Kidney (tissue), 22 donors: ENCODE results near the gene ZNF630. TPM values are rescaled to one million over a fixed set of nuclear protein-coding genes. Genes with fewer than 3 reads are reported as not detected.

Source experiments
- DNase-seq, 5 donors: peaks; one replicate each; pipeline ENCODE4 v3.0.0-alpha.2; 2013 to 2020
- FAIRE-seq: peaks from 2 replicates; lab custom pipeline; 2012; peaks lifted over from hg19 to GRCh38; lab: Jason Lieb, UNC
- H3K27ac ChIP-seq, 2 donors: one replicate each; pipeline ENCODE4 v1.7.0; 2013; ENCODE audit warnings: low read depth in 2 of 2, low read length in 2 of 2, inconsistent platforms in 1 of 2
- H3K27me3 ChIP-seq: one replicate; pipeline ENCODE4 v1.7.1; 2013; ENCODE audit warnings: low read length, inconsistent platforms; ENCODE audit not compliant: control insufficient read depth, insufficient read depth
- H3K36me3 ChIP-seq, 3 donors: one replicate each; pipeline versions ENCODE4 v1.7.0 to v1.7.1; 2013; ENCODE audit warnings: low read length in 3 of 3, control low read depth in 1 of 3, inconsistent platforms in 1 of 3; ENCODE audit not compliant: insufficient read depth in 3 of 3, control insufficient read depth in 2 of 3
- H3K4me1 ChIP-seq, 3 donors: one replicate each; pipeline versions ENCODE4 v1.7.0 to v1.7.1; 2013; ENCODE audit warnings: low read length in 3 of 3, inconsistent platforms in 1 of 3, low read depth in 1 of 3; ENCODE audit not compliant: control insufficient read depth in 2 of 3, insufficient read depth in 2 of 3
- H3K4me3 ChIP-seq, 3 donors: one replicate each; pipeline versions ENCODE4 v1.7.0 to v1.8.1; 2013; ENCODE audit warnings: low read length in 3 of 3, control low read depth in 1 of 3, inconsistent platforms in 1 of 3
- H3K9ac ChIP-seq, 3 donors: one replicate each; pipeline versions ENCODE4 v1.7.0 to v1.7.1; 2013; ENCODE audit warnings: low read length in 3 of 3, control low read depth in 1 of 3, inconsistent platforms in 1 of 3
- H3K9me3 ChIP-seq, 3 donors: one replicate each; pipeline versions ENCODE4 v1.7.0 to v1.7.1; 2013; ENCODE audit warnings: low read length in 3 of 3, control low read depth in 1 of 3, inconsistent platforms in 1 of 3; ENCODE audit not compliant: control insufficient read depth in 2 of 3, insufficient read depth in 1 of 3
- intact Hi-C: fragments of 100-400 bp; cut with DNase I; formaldehyde crosslinking; loops from one replicate; pipeline ENCODE4 v1.11.1; 2022
- long read RNA-seq, 10 donors: library from polyadenylated mRNA in 1 of 10; unstranded in 1 of 10; transcript quantifications; one replicate each; pipeline ENCODE4 v2.0.0 and lab custom pipeline, GENCODE V29; 2021 to 2026
- polyA plus RNA-seq: library from polyadenylated mRNA; stranded (reverse); fragments of 350-450 nt; fragmentation: Illumina TruSeq; extraction: RNeasy Lipid Tissue Mini Kit (QIAGEN cat#74804); gene quantifications from one replicate; pipeline ENCODE4 v1.2.3, GENCODE V29; 2014; ENCODE audit warnings: low read depth, low replicate concordance; ENCODE audit not compliant: insufficient read depth
- total RNA-seq: library from RNA; stranded (reverse); fragmentation: NEBNext Ultra II Directional; extraction: Animal tissue kit (Norgen Biotek cat#: 25700); gene quantifications from one replicate; pipeline ENCODE4 v1.2.1, GENCODE V29; 2021
- TF ChIP-seq, protein P1 (sequence below): IDR thresholded peaks from 3 replicates; pipeline ENCODE4 v1.5.1; 2012; ENCODE audit warnings: mild to moderate bottlenecking, moderate library complexity, borderline replicate concordance; ENCODE audit not compliant: insufficient read depth; ENCODE audit errors: extremely low read depth
- donor health status: control.
- donor health status: control.
- donor health status: control.
- donor health status: control.
- donor health status: control.
- donor health status: DM: yes; HTN: yes; CAD: no.
- donor health status: Normal renal cell carcinoma (clear cell type).

ZNF630 gene
- total RNA-seq, result 3.3 TPM
- 3.2 TPM for polyA plus RNA-seq
- long read RNA-seq, donor 1, result 0 reads
- long read RNA-seq, donor 2, result 0 reads
- long read RNA-seq, donor 3, result 0 reads
- long read RNA-seq, donor 4, result 0 reads
- long read RNA-seq, donor 5, result 0 reads
- long read RNA-seq, donor 6, result 0 reads
- long read RNA-seq, donor 7, result 0 reads
- long read RNA-seq, donor 8, partial matches to known transcripts, result 0 of 1 reads
- long read RNA-seq, donor 8, other reads (novel, unspliced or antisense), result 0 of 1 reads
- long read RNA-seq, donor 9, result 0 reads
- long read RNA-seq, donor 10, result 0 reads

DNA sequence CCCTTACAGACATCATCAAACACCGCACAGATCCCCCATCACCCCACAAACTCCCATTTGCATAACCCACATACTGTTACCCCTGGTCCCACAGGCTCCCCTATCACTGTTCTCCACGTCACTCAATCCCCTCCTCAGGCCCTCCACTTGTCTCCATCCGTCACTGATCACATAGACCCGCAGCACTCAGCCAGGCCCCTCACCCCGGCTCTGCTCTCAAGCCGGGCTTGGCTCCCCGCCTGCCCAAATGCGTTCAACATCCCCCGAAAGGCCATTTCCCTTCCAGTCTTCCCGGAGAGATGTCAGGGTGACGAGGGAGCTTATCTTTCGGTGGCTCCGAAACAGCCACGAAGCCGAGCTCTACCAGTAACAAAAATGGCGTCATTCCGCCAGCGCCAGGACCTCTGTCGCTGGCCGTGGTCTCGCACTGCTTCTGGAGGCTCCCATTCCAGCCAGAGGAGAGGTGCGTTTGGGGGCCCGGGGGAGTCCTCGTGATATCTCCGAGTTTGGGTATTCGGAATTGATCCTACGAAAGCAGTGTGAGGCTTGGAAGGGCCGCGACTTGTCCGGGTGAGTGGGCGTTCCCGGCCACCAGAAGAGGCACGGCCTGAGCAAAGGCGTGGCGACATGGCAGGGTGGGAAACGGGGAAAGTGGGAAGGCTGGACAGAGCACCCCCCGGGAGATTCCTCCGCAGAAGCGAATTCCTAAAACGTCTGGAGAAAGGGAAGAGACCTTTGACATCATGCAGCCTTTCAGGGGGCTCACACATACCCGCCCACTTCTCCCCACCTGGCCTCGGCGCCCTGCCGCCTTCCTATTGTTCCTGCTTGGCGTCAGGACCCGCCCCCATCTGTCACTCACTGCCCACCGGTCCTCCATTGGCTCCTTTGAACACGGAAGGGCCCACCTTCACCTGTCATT, at the start of gene ZNF630:
ZNF630 (minus strand) TSS at position 577 of the 922 bp plus-strand sequence. CDS start 4,754 bp downstream, outside the sequence.
- H3K4me3 ChIP-seq, result peak within 1 kb of the TSS; percentile 71 to 85 (median 81)
- FAIRE-seq (no peak), DNase-seq (peak; percentile 86 to 91 (median 87))
- peak within 1 kb of the TSS; percentile 81 to 83 for H3K27ac ChIP-seq
- intact Hi-C loops, result no loop called here
- peak within 1 kb of the TSS; percentile 62 to 81 (median 75) for H3K9ac ChIP-seq
- no peaks in the 10 kb centered on the region for H3K9me3 ChIP-seq
- TF ChIP-seq, protein P1, sequence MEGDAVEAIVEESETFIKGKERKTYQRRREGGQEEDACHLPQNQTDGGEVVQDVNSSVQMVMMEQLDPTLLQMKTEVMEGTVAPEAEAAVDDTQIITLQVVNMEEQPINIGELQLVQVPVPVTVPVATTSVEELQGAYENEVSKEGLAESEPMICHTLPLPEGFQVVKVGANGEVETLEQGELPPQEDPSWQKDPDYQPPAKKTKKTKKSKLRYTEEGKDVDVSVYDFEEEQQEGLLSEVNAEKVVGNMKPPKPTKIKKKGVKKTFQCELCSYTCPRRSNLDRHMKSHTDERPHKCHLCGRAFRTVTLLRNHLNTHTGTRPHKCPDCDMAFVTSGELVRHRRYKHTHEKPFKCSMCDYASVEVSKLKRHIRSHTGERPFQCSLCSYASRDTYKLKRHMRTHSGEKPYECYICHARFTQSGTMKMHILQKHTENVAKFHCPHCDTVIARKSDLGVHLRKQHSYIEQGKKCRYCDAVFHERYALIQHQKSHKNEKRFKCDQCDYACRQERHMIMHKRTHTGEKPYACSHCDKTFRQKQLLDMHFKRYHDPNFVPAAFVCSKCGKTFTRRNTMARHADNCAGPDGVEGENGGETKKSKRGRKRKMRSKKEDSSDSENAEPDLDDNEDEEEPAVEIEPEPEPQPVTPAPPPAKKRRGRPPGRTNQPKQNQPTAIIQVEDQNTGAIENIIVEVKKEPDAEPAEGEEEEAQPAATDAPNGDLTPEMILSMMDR, result no peak
- no peaks in the 10 kb centered on the region for H3K27me3 ChIP-seq
- no peaks in the 10 kb centered on the region for H3K4me1 ChIP-seq
- H3K36me3 ChIP-seq, result no peaks in the 10 kb centered on the region

DNA sequence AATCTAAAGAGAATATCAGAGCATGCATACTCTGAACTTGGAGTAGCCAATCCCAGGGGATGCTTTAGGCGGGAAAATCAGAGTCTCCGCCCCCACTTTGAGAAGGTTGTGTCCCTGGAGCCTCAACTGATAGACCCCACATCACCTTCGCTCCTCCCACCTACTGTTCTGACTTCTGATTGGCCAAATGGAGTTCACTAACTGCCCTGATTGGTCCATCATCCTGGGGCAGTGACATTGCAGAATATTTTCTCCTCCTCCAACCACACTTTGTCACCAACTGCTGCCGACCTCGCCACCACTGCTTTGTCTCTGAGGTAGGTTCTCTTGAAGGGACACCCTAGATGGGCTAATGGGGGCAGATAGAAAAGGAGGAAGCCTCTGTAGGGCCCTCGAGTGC, 36.3 kb upstream of the ZNF630 start:
- H3K4me3 ChIP-seq, result no peak overlapping the region
- intact Hi-C loops, result no loop called here
- FAIRE-seq (no peak), DNase-seq (no peak)
- H3K27ac ChIP-seq, result no peak overlapping the region
- H3K9ac ChIP-seq, result no peak overlapping the region
- TF ChIP-seq, protein P1, result no peak
- H3K36me3 ChIP-seq, result no peaks in the 10 kb centered on the region
- H3K9me3 ChIP-seq, result no peaks in the 10 kb centered on the region
- H3K4me1 ChIP-seq, result no peaks in the 10 kb centered on the region
- no peaks in the 10 kb centered on the region for H3K27me3 ChIP-seq

DNA sequence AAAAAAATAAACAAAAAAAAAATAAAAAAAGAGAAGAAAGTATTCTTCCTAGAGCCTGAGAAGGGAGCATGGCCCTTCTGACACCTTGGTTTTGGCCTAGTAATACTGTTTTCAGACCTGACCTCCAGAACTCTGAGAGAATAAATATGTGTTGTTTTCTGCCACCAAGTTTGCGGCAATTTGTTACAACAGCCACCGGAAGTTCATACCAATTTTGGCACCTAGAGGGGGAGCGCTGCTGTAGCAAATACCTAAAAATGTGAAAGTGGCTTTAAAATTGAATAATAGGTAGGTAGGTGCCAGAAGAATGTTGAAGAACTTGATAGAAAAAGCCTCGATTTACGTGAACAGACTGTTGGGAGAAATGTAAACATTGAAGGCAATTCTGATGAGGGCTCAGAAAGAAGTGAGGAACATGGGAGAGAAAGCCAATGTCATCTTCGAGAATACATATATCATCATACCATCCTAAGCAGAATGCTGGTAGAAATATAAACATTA, 31.5 kb upstream of the ZNF630 start:
- intact Hi-C loops, result no loop called here
- Histone ChIP-seq H3K36me3 (no peaks in the 10 kb centered on the region), H3K27ac (no peak overlapping the region), H3K9me3 (no peaks in the 10 kb centered on the region), H3K9ac (no peak overlapping the region), H3K4me1 (no peaks in the 10 kb centered on the region), H3K27me3 (no peaks in the 10 kb centered on the region), H3K4me3 (no peak overlapping the region)
- FAIRE-seq, result no peak
- TF ChIP-seq, protein P1, result no peak
- DNase-seq, result no peak
